ENCODE results near the gene TLN1.

DNA sequence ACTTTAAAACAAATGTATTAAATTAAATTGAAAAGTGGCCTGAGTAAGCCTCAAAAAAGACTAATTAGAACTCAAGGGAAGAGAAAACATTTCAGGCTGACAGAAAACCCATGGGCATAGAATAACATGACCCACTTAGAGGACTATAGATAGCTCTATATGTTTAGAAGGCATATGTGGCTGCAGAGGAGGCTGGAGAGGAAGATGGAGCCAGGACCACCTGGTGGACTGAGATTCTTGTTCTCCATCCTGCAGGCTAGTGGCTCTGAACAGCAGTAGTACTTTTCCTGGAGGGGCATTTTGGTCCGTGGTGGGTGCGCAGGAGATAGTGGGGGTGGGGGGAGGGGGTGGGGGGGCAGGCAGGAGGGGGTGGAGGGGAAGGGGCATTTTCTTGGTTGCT, 49.1 kb upstream of the TLN1 start:
- TF ChIP-seq CTCF (IDR thresholded peaks at IDR 0.05 in 4 of 5, conservative IDR thresholded peaks at IDR 0.05 in 1 of 5) (no peak), POLR2A (IDR thresholded peaks at IDR 0.05) (no peak)

All from gastrocnemius medialis (tissue), 4 donors.